Ammon's horn (tissue), 1 donor: ENCODE data around the gene SDC1.

ENCODE experiments used
- DNase-seq: peaks from one replicate; pipeline ENCODE4 v3.0.0-alpha.2; 2016; ENCODE audit warnings: low spot score

The SDC1 gene

GRCh38 chr2:20183373-20183772 lies 41.6 kb downstream of the SDC1 start:
- no peak for DNase-seq

- no peak for DNase-seq
These were observed 42.5 kb downstream of the SDC1 start for GRCh38 chr2:20182241-20182931.

GRCh38 chr2:20181761-20182160 lies 43.2 kb downstream of the SDC1 start:
- no peak for DNase-seq

GRCh38 chr2:20180676-20181648 lies 44.0 kb downstream of the SDC1 start:
- no peak for DNase-seq

- DNase-seq, result no peak
These were observed 45.0 kb downstream of the SDC1 start for GRCh38 chr2:20179755-20180594.

GRCh38 chr2:20179466-20179754 lies 45.5 kb downstream of the SDC1 start:
- no peak for DNase-seq

GRCh38 chr2:20178666-20179465 lies 46.1 kb downstream of the SDC1 start:
- DNase-seq, result no peak

- no peak for DNase-seq
These were observed 46.7 kb downstream of the SDC1 start for GRCh38 chr2:20178249-20178607.

- no peak for DNase-seq
These were observed 47.2 kb downstream of the SDC1 start for GRCh38 chr2:20177556-20178248.

GRCh38 chr2:20176760-20177159 lies 48.2 kb downstream of the SDC1 start:
- no peak for DNase-seq

- no peak for DNase-seq
These were observed 49.0 kb downstream of the SDC1 start for GRCh38 chr2:20175931-20176330.

GRCh38 chr2:20175267-20175666 lies 49.7 kb downstream of the SDC1 start:
- DNase-seq, result no peak

GRCh38 chr2:20174410-20174809 lies 50.5 kb downstream of the SDC1 start:
- no peak for DNase-seq

- DNase-seq, result no peak
These were observed 51.2 kb downstream of the SDC1 start for GRCh38 chr2:20173496-20174402.

GRCh38 chr2:20173064-20173463 lies 51.9 kb downstream of the SDC1 start:
- DNase-seq, result no peak

- no peak for DNase-seq
These were observed 52.5 kb downstream of the SDC1 start for GRCh38 chr2:20172273-20173055.

- no peak for DNase-seq
These were observed 53.4 kb downstream of the SDC1 start for GRCh38 chr2:20171445-20171977.

- no peak for DNase-seq
These were observed 54.2 kb downstream of the SDC1 start for GRCh38 chr2:20170704-20171250.
